GM10248 (cell line): Measurements from ENCODE around the gene BSND.
A peak's percentile ranks its signal among the peaks of the same experiment; 100 is the strongest.

Experiments
- CTCF ChIA-PET: fragments of 300-600 bp; sonication (Branson Sonifier 250); formaldehyde crosslinking; extraction: SDS; loops from one replicate; lab custom pipeline; 2021; ENCODE audit warnings: antibody characterized with exemption; lab: Yijun Ruan, JAX
- POLR2A ChIA-PET: fragments of 350-650 bp; sonication (Branson Sonifier 250); formaldehyde crosslinking; extraction: SDS; loops from one replicate; lab custom pipeline; 2020; ENCODE audit warnings: antibody characterized with exemption; lab: Yijun Ruan, JAX
- DNase-seq: peaks from one replicate; pipeline ENCODE4 v3.0.0; 2012; ENCODE audit errors: extremely low spot score
- CTCF ChIP-seq: IDR thresholded peaks from 2 replicates; pipeline ENCODE4 v1.5.1; 2012; ENCODE audit warnings: mild to moderate bottlenecking, low read depth; ENCODE audit errors: extremely low read depth, missing control alignments, control extremely low read depth

The BSND gene

GRCh38 chr1:54998677-54999076 lies at the start of gene BSND:
TSS of gene BSND (plus strand) at chr1:54998933. CDS start at chr1:54999187, 254 bp downstream.
- CTCF ChIA-PET = interaction anchor here (0.8 to 24.6 kb wide), 5 partner anchors 10 to 53 kb away, joined by 3 to 609 read pairs (median 4); no protein-coding TSS in a partner anchor
- TF ChIP-seq CTCF = no peak
- DNase-seq = peak; percentile 55

GRCh38 chr1:54949053-54949452 lies 49.7 kb upstream of the BSND start:
- TF ChIP-seq CTCF = no peak
- POLR2A ChIA-PET = no interaction called here
- DNase-seq = no peak
- CTCF ChIA-PET = interaction anchor here (1.4 to 17.7 kb wide), 9 partner anchors 10 to 72 kb away, joined by 3 to 609 read pairs (median 13); partner anchors contain the start of gene BSND

More at GRCh38 chr1:54998677-54999076, at the start of gene BSND:
- POLR2A ChIA-PET = no interaction called here

GRCh38 chr1:54950006-54950368 lies 48.7 kb upstream of the BSND start:
- no peak for TF ChIP-seq CTCF
- ChIA-PET CTCF (interaction anchor here (1.0 to 17.7 kb wide), 18 partner anchors 8 to 1635 kb away, joined by 3 to 609 read pairs (median 8); partner anchors contain the start of gene BSND), POLR2A (interaction anchor here (0.6 kb wide), 1 partner anchor 47 kb away, joined by 3 read pairs; no protein-coding TSS in a partner anchor)
- DNase-seq = no peak

- ChIA-PET CTCF (interaction anchor here (0.8 to 17.7 kb wide), 20 partner anchors 9 to 1635 kb away, joined by 3 to 609 read pairs (median 6); partner anchors contain the start of gene BSND), POLR2A (interaction anchor here (0.6 kb wide), 1 partner anchor 46 kb away, joined by 3 read pairs; no protein-coding TSS in a partner anchor)
- peak; percentile 74 for DNase-seq
- peak; percentile 71 for TF ChIP-seq CTCF
Observed at GRCh38 chr1:54950369-54951163, 48.2 kb upstream of the BSND start.

- ChIA-PET POLR2A (no interaction called here), CTCF (interaction anchor here (0.9 to 17.7 kb wide), 8 partner anchors 13 to 326 kb away, joined by 3 to 609 read pairs (median 17); partner anchors contain the start of gene BSND)
- DNase-seq = no peak
- no peak for TF ChIP-seq CTCF
Observed at GRCh38 chr1:54951810-54952226, 46.9 kb upstream of the BSND start.

GRCh38 chr1:54952950-54953718 lies 45.6 kb upstream of the BSND start:
- CTCF ChIA-PET = interaction anchor here (1.1 to 17.7 kb wide), 3 partner anchors 9 to 40 kb away, joined by 5 to 609 read pairs (median 6); partner anchors contain the start of gene BSND
- no peak for DNase-seq
- POLR2A ChIA-PET = no interaction called here
- no peak for TF ChIP-seq CTCF
